GM23248 (cell line): ENCODE results near the gene SLC36A3.

Source experiments
- EZH2 ChIP-seq: fragments of 200-600 bp; sonication (generic); IDR thresholded peaks from 2 replicates; pipeline ENCODE4 v1.6.1; 2018; ENCODE audit warnings: antibody characterized with exemption, mild to moderate bottlenecking; ENCODE audit not compliant: insufficient read depth, poor library complexity, severe bottlenecking
- EZH2phosphoT487 ChIP-seq: fragments of 200-600 bp; sonication (generic); IDR thresholded peaks from 2 replicates; pipeline ENCODE4 v1.6.1; 2018; ENCODE audit warnings: antibody characterized with exemption, moderate library complexity, mild to moderate bottlenecking, low read depth; ENCODE audit not compliant: insufficient read depth

DNA sequence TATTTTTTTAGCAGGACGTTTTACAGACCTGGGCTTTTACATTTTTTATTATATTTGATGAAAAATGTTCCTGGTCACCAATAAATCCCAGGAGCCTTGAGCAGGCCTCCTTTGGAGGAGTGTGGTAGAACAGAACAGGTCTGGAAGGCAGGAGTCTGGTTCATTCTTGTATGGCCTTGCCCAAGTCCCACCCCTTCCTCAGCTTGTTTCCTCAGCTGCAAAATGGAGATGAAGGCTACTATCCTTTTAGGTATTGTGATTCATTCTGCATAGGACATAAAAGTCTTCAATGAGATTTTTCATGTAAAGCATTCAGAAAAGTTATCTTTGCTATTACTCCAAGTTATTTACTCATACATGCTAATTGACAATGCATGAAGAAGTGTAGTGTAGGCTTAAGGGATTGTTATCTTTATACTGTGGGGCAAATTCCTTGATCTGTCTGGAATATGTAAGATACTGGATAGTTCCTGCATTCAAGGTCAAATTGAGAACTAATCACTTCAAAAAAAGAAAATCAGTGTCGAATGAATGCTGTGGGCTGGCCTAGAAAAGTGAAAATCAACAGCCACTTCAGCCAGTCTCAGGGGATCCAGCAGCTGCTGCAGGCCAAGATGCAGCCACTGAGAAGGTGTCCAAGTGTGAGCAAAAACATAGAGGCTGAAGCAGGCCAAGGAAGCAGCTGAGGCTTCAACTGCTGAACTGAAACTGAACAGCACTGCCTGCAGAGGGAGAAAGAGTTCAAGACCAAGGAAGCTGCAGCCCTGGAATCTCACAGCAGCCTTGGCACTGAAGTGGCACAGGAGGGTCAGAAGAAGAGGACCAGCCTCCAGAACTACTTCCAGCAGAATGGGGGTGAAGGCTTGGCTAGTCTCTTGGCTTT, 15.5 kb upstream of the SLC36A3 start:
- TF ChIP-seq EZH2 (no peak), EZH2phosphoT487 (no peak)
